SK-N-SH (cell line): Measurements from ENCODE around the gene CCK. TPM values are rescaled to one million over a fixed set of nuclear protein-coding genes. Genes with fewer than 3 reads are reported as not detected.

ENCODE experiments used
- CTCF ChIA-PET: fragments of 300-600, 350-600 bp; formaldehyde crosslinking; extraction: SDS; loops from one replicate; lab custom pipeline; 2021; lab: Yijun Ruan, JAX
- POLR2A ChIA-PET: fragments of 350-600 bp; sonication (Branson Sonifier 250); formaldehyde crosslinking; extraction: SDS; loops from one replicate; lab custom pipeline; 2020; ENCODE audit warnings: antibody characterized with exemption, inconsistent platforms; lab: Yijun Ruan, JAX
- DNase-seq: peaks from one replicate; pipeline ENCODE4 v3.0.0; 2012
- H2AFZ ChIP-seq: fragments of 200-600 bp; sonication (generic); 2 replicates; pipeline ENCODE4 v1.8.1; 2016; ENCODE audit warnings: antibody characterized with exemption, mild to moderate bottlenecking, low read depth
- H3F3A ChIP-seq: fragments of 200-600 bp; sonication (generic); replicated peaks from 2 replicates; pipeline ENCODE3; 2016; ENCODE audit warnings: antibody characterized with exemption, mild to moderate bottlenecking; ENCODE audit not compliant: insufficient read depth
- H3K27ac ChIP-seq, 2 experiments: fragments of 200-500 bp in 1 of 2; fragments of 200-600 bp in 1 of 2; sonication (Bioruptor generic) in 1 of 2; sonication (generic), shearing (Covaris generic) in 1 of 2; 2 replicates each; pipeline versions ENCODE4 v1.5.1 to v1.6.1; 2014 to 2016; ENCODE audit warnings: low read depth in 2 of 2, inconsistent platforms in 1 of 2, low read length in 1 of 2, mild to moderate bottlenecking in 1 of 2, mixed read lengths in 1 of 2
- H3K27me3 ChIP-seq: fragments of 200-600 bp; sonication (generic), shearing (Covaris generic); 2 replicates; pipeline ENCODE4 v1.6.1; 2016; ENCODE audit warnings: mixed run types; ENCODE audit not compliant: insufficient read depth
- H3K36me3 ChIP-seq, 2 experiments: fragments of 200-500 bp in 1 of 2; fragments of 200-600 bp in 1 of 2; sonication (Bioruptor generic) in 1 of 2; sonication (generic) in 1 of 2; replicated peaks in 1 of 2; 2 replicates each; pipeline versions ENCODE3 to v1.5.1; 2014 to 2016; ENCODE audit warnings: low read length in 1 of 2, mild to moderate bottlenecking in 1 of 2; ENCODE audit not compliant: insufficient read depth in 2 of 2, control insufficient read depth in 1 of 2
- H3K4me1 ChIP-seq, 2 experiments: fragments of 200-500 bp in 1 of 2; fragments of 200-600 bp in 1 of 2; sonication (Bioruptor generic) in 1 of 2; sonication (generic), shearing (Covaris generic) in 1 of 2; 2 replicates each; pipeline versions ENCODE4 v1.5.1 to v1.6.1; 2014 to 2016; ENCODE audit warnings: low read depth in 1 of 2, low read length in 1 of 2, mixed run types in 1 of 2; ENCODE audit not compliant: insufficient read depth in 2 of 2, control insufficient read depth in 1 of 2
- H3K4me2 ChIP-seq: fragments of 200-600 bp; sonication (generic), shearing (Covaris generic); 2 replicates; pipeline ENCODE4 v1.6.1; 2017; ENCODE audit warnings: mixed run types
- H3K4me3 ChIP-seq, 2 experiments: fragments of 200-500 bp in 1 of 2; fragments of 200-600 bp in 1 of 2; sonication (Bioruptor generic) in 1 of 2; sonication (generic), shearing (Covaris generic) in 1 of 2; 2 replicates each; pipeline versions ENCODE4 v1.5.1 to v1.8.1; 2014 to 2016; ENCODE audit warnings: low read depth in 2 of 2, inconsistent platforms in 1 of 2, low read length in 1 of 2, mild to moderate bottlenecking in 1 of 2, mixed read lengths in 1 of 2, moderate library complexity in 1 of 2
- H3K79me2 ChIP-seq: fragments of 200-600 bp; sonication (generic); 2 replicates; pipeline ENCODE4 v1.8.1; 2017; ENCODE audit warnings: mild to moderate bottlenecking; ENCODE audit not compliant: insufficient read depth
- H3K9ac ChIP-seq: fragments of 200-600 bp; sonication (generic); 2 replicates; pipeline ENCODE4 v1.6.1; 2017; ENCODE audit warnings: mixed run types
- H3K9me2 ChIP-seq: fragments of 200-600 bp; sonication (generic); 2 replicates; pipeline ENCODE4 v1.6.1; 2017; ENCODE audit warnings: mixed run types
- H3K9me3 ChIP-seq: fragments of 200-600 bp; sonication (generic); 2 replicates; pipeline ENCODE4 v1.6.1; 2017; ENCODE audit warnings: mixed run types, mild to moderate bottlenecking, moderate library complexity
- H4K20me1 ChIP-seq: fragments of 200-600 bp; sonication (generic); 2 replicates; pipeline ENCODE4 v1.6.1; 2017; ENCODE audit warnings: mild to moderate bottlenecking, mixed run types; ENCODE audit not compliant: insufficient read depth
- CHD2 ChIP-seq: fragments of 150-350 bp; IDR thresholded peaks from 2 replicates; pipeline ENCODE4 v1.6.1; 2018; ENCODE audit warnings: low read length; ENCODE audit not compliant: partially characterized antibody
- EP300 ChIP-seq, 2 experiments: IDR thresholded peaks; 2 replicates each; pipeline versions ENCODE4 v1.4.0 to v1.6.1; 2012; ENCODE audit warnings: borderline replicate concordance in 1 of 2, low read depth in 1 of 2, low read length in 1 of 2
- GABPA ChIP-seq: IDR thresholded peaks from 2 replicates; pipeline ENCODE4 v1.4.0; 2012; ENCODE audit warnings: low read depth, mild to moderate bottlenecking
- MEF2A ChIP-seq: IDR thresholded peaks from 2 replicates; pipeline ENCODE4 v1.4.0; 2012; ENCODE audit warnings: low read depth, borderline replicate concordance
- NFIC ChIP-seq: IDR thresholded peaks from 2 replicates; pipeline ENCODE4 v1.4.0; 2012; ENCODE audit warnings: borderline replicate concordance
- RXRA ChIP-seq: IDR thresholded peaks from 2 replicates; pipeline ENCODE4 v1.4.0; 2012; ENCODE audit warnings: low read depth, mild to moderate bottlenecking, borderline replicate concordance
- TAF1 ChIP-seq: IDR thresholded peaks from 2 replicates; pipeline ENCODE4 v1.6.1; 2012; ENCODE audit warnings: low read depth, mild to moderate bottlenecking, low read length, moderate library complexity, borderline replicate concordance
- TCF12 ChIP-seq: IDR thresholded peaks from 2 replicates; pipeline ENCODE4 v1.4.0; 2012
- TEAD4 ChIP-seq: IDR thresholded peaks from 2 replicates; pipeline ENCODE4 v1.4.0; 2012; ENCODE audit warnings: mild to moderate bottlenecking, borderline replicate concordance; ENCODE audit not compliant: insufficient read depth
- USF1 ChIP-seq: IDR thresholded peaks from 2 replicates; pipeline ENCODE4 v1.4.0; 2012; ENCODE audit warnings: low read depth, borderline replicate concordance
- WGBS: methylation state at CpG from one replicate; pipeline ENCODE4 v1.1.6; 2017; ENCODE audit warnings: low lambda C conversion rate; 5-methylcytosine and 5-hydroxymethylcytosine counted together
- polyA plus RNA-seq, 3 experiments: library from polyadenylated mRNA; depleted of rRNA; stranded (reverse); fragments of >200 nt; gene quantifications; 2 replicates each; pipeline ENCODE4 v1.2.3, GENCODE V29; 2012
- TF ChIP-seq, protein P1 (sequence below): IDR thresholded peaks from 2 replicates; pipeline ENCODE4 v1.4.0; 2012; ENCODE audit warnings: low read depth
- TF ChIP-seq, protein P2 (sequence below): fragments of 150-350 bp; IDR thresholded peaks from 2 replicates; pipeline ENCODE4 v1.6.1; 2016; ENCODE audit warnings: mild to moderate bottlenecking, low read depth, low read length

The CCK gene
- polyA plus RNA-seq, 1 of the 3 experiments (the other 2 are of a cell fraction) = not detected

- Histone ChIP-seq H3K27me3 (peaks cover 29% of the 10 kb centered on the region), H3F3A (no peaks in the 10 kb centered on the region), H3K79me2 (no peaks in the 10 kb centered on the region), H3K9me2 (no peaks in the 10 kb centered on the region), H3K4me2 (no peak overlapping the region), H3K4me1 (peaks cover 0 to 2% of the 10 kb centered on the region in 2 experiments; a peak in 1 of 4 replicates), H3K9ac (no peak overlapping the region)
- ChIA-PET CTCF (interaction anchor here (0.6 to 2.2 kb wide), 4 partner anchors 22 to 257 kb away, joined by 3 to 14 read pairs (median 4); no protein-coding TSS in a partner anchor), POLR2A (no interaction called here)
- no peak for DNase-seq
- 28% methylated on average over 7 of the region's 7 CpGs for WGBS
- TF ChIP-seq RXRA (no peak), EP300 (IDR thresholded peaks at IDR 0.05; ENCODE audit: borderline replicate concordance in 1 of 2, low read depth in 1 of 2, low read length in 1 of 2) (no peak), NFIC (no peak), CHD2 (no peak), MEF2A (no peak)
- TF ChIP-seq, protein P1, sequence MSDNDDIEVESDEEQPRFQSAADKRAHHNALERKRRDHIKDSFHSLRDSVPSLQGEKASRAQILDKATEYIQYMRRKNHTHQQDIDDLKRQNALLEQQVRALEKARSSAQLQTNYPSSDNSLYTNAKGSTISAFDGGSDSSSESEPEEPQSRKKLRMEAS = no peak
- TF ChIP-seq, all 33 proteins: peak for 0
- Histone ChIP-seq H3K9me3 (no peaks in the 10 kb centered on the region), H3K36me3 (no peaks in the 10 kb centered on the region), H4K20me1 (no peaks in the 10 kb centered on the region), H3K27ac (no peak overlapping the region), H2AFZ (no peak overlapping the region), H3K4me3 (no peak overlapping the region)
Observed at GRCh38 chr3:42269647-42270046, 3.7 kb upstream of the CCK start.

- H3K9me2 ChIP-seq = no peaks in the 10 kb centered on the region
- WGBS = 49% methylated on average over 6 of the region's 6 CpGs
Observed at GRCh38 chr3:42267878-42268277, 1.9 kb upstream of the CCK start.

More at GRCh38 chr3:42267878-42268277, 1.9 kb upstream of the CCK start:
- no peak for TF ChIP-seq USF1
- TF ChIP-seq EP300 (IDR thresholded peaks at IDR 0.05; ENCODE audit: borderline replicate concordance in 1 of 2, low read depth in 1 of 2, low read length in 1 of 2) = no peak
- no peak for TF ChIP-seq GABPA
- TF ChIP-seq, protein P2, sequence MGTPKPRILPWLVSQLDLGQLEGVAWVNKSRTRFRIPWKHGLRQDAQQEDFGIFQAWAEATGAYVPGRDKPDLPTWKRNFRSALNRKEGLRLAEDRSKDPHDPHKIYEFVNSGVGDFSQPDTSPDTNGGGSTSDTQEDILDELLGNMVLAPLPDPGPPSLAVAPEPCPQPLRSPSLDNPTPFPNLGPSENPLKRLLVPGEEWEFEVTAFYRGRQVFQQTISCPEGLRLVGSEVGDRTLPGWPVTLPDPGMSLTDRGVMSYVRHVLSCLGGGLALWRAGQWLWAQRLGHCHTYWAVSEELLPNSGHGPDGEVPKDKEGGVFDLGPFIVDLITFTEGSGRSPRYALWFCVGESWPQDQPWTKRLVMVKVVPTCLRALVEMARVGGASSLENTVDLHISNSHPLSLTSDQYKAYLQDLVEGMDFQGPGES = no peak
- no peak for TF ChIP-seq TCF12
- TF ChIP-seq TAF1 = no peak
- no peak for TF ChIP-seq TEAD4
- TF ChIP-seq RXRA = no peak
- no peak overlapping the region for H3K4me2 ChIP-seq
- DNase-seq = no peak
- H3K27me3 ChIP-seq = peaks cover 47% of the 10 kb centered on the region
- no peaks in the 10 kb centered on the region for H3K36me3 ChIP-seq
- no peaks in the 10 kb centered on the region for H4K20me1 ChIP-seq
- ChIA-PET POLR2A (no interaction called here), CTCF (interaction anchor here (2.2 kb wide), 1 partner anchor 20 kb away, joined by 14 read pairs; no protein-coding TSS in a partner anchor)
- H3K4me3 ChIP-seq = no peak overlapping the region
- peaks cover 0 to 8% of the 10 kb centered on the region in 2 experiments; a peak in 1 of 4 replicates for H3K4me1 ChIP-seq
- H3F3A ChIP-seq = peaks cover under 1% of the 10 kb centered on the region
- H3K79me2 ChIP-seq = no peaks in the 10 kb centered on the region
- H2AFZ ChIP-seq = no peak overlapping the region
- H3K9ac ChIP-seq = no peak overlapping the region
- no peaks in the 10 kb centered on the region for H3K9me3 ChIP-seq
- no peak overlapping the region for H3K27ac ChIP-seq
